ENCODE measurements around the gene CMTM6.
"Not testable (repeated sequence)": the region's sequence is repeated elsewhere in the genome, so short reads cannot be mapped to it uniquely, and the experiment has no call there.

Gene CMTM6

DNA sequence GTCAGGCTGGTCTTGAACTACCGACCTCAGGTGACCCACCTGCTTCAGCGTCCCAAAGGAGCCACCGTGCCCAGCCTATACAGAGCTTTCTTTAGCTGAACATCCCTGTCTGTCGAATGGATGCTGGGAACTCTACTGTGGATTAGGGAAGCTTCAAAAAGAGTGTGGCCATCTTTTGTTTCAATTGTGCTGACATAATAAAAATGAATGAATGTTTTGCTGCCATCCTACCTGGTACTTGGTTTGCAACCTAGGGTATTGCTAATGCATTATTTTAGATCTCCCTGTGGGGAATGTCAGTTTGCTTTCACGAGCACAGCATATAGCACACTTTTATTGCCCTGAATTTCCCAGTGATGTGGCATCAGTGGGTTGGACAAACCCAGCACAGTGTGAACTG lies 32.3 kb downstream of the CMTM6 start:
- intact Hi-C loops (cut with DNase I): no loop called here
- DNase-seq: no peak

DNA sequence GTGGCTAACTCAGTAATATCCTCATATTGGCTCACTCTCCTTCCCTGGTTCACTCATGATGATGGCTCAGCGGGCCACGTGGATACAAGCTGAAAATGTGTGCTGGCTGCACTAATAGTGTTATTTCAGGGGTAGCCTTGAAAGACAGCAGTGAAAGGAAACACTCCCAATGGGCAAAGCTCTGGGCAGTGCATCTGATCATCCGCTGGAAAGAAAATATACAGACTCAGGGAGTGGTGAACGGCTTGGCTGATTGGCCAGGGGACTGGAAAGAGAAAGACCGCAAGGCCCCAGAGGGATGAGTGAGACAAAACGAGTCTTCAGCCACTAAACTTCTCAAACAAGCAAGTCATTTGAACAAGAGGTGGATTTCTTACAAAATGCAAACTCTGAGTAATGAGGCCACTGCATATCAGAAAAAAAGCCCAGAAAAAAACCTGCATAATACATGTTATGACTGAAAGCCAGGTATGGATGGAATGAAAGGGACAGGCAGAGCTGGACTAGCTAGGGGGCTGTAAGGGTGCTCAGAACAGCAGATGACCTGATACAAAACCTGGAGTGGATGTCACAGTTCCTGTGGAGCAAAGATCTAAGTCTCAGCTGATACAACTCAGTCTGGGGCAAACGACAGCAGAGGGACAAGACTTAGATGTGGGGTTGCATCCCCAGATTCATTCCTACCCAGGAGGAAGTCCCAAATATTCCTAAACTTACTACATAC lies 33.3 kb downstream of the CMTM6 start:
- intact Hi-C loops (cut with DNase I): loop anchor here (5.0 kb wide), 2 partner anchors 92 to 172 kb away; no protein-coding TSS in a partner anchor
- DNase-seq: no peak

DNA sequence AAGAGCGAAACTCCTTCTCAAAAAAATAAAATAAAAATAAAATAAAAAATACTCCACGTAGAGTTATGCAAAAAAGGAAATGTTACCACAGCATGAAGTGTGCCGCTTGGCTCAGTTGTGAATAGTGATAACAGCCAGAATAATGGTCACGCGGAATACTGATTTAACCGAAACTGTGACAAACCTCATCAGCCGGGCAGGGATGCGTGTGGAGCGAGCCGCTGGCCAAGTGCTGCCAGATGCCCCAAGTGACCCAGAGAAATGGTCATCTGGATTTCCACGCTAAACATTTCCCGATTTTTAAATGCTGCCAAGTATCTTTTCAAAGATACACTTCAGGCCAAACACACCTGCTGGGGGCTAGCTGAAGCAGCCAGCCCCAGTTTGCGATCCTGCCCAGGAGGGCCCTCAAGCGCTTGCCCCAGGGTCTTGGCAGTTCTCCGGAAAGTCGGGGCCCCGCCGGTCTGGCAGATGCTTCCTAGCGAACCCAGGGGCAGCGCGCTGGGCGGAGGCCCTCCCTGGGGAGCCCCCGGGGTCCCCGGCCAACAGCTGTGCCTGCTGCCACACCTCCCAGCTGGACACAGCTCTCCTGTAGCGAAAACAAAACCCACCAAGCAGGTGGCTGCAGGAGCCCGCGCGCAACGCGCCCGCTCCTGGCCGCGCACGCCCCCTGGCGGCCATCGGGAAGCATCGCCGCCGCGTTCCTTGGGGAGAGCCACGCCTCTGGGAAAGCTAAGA lies 35.1 kb downstream of the CMTM6 start:
- DNase-seq: peak; percentile 37 to 95 (median 74)
- intact Hi-C loops (cut with DNase I): loop anchor here (5.0 kb wide), 2 partner anchors 90 to 170 kb away; no protein-coding TSS in a partner anchor

DNA sequence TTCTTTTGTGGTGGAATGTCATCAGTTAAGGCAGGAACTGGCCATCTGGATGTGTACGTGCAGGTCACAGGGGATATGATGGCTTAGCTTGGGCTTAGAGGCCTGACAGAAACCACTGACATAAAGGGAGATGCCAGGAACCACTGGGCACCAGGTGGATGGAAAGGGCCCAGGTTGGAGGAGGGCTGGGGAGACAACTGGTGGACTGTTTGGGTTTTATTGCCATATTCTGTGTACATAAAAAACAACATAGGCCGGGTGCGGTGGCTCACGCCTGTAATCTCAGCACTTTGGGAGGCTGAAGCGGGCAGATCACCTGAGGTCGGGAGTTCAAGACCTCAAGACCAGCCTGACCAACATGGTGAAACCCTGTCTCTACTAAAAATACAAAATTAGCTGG lies 35.8 kb downstream of the CMTM6 start:
- not testable (repeated sequence) for DNase-seq
- intact Hi-C loops (cut with DNase I): loop anchor here (5.0 kb wide), 2 partner anchors 90 to 170 kb away; no protein-coding TSS in a partner anchor

DNA sequence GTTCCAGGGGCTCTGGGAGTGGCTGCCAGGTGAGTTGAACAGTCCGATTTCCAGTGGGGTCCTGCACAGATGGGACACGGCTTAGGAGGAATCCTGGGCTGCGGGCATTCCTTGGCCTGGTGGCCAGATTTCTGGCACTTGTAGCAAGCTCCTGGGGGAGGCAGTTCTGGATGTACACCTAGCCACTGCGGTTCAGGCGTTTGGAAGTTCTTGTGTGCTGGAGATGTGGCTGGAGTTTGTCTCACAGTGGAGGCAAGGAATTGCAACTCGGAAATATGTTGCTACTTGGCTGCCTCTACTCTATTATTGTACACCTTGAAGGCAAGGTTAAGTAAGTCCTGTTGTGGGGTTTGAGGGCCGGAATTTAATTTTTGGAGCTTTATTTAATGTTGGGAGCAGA lies 37.9 kb downstream of the CMTM6 start:
- intact Hi-C loops (cut with DNase I): loop anchor here (5.0 kb wide), 2 partner anchors 87 to 167 kb away; no protein-coding TSS in a partner anchor
- not testable (repeated sequence) for DNase-seq

DNA sequence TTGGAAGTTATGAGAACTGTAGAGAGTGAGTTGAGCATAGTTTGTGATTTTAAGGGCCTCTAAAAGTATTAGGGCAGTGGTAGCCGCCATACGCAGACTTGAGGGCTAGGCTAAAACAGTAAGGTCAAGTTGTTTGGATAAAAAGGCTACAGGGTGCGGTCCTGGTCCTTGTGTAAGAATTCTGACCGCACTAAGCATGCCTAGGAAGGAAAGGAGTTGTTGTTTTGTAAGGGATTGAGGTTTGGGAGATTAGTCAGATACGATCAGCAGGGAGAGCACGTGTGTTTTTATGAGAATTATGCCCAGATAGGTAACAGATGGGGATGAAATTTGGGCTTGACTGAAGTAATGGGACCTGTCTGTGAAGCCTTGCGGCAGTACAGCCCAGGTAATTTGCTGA lies 39.2 kb downstream of the CMTM6 start:
- intact Hi-C loops (cut with DNase I): not testable (repeated sequence)

DNA sequence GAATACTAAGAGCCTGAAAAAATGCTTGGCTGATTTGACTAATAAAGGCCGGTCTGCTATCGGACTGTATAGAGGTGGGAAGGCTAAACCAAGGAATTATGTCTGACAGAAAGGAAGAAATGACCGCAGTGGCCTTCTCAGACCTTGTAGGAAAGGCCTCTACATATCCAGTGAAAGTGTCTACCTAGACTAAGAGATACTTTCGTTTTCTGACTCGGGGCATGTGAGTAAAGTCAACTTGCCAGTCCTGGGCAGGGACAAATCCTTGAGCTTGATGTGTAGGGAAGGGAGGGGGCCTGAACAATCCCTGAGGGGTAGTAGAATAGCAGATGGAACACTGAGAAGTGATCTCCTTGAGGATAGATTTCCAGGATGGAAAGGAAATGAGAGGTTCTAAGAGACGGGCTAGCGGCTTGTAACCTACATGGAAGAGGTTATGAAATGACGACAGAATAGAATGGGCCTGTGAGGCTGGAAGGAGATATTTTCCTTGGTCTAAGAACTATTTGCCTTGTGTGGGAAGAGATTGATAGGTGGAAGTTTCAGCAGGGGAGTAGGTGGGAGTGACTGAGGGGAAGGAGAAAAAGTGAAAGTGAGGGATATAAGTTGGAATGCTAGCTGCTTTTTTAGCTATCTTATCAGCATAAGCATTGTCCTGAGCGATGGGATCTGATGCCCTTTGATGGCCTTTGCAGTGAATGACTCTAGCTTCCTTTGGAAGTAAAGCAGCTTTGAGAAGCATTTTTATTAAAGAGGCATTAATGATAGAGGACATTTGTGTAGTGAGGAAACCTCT lies 40.3 kb downstream of the CMTM6 start:
- DNase-seq; intact Hi-C loops (cut with DNase I): not testable (repeated sequence)

More for the DNA sequence above, 39.2 kb downstream of the CMTM6 start:
- not testable (repeated sequence) for DNase-seq

DNA sequence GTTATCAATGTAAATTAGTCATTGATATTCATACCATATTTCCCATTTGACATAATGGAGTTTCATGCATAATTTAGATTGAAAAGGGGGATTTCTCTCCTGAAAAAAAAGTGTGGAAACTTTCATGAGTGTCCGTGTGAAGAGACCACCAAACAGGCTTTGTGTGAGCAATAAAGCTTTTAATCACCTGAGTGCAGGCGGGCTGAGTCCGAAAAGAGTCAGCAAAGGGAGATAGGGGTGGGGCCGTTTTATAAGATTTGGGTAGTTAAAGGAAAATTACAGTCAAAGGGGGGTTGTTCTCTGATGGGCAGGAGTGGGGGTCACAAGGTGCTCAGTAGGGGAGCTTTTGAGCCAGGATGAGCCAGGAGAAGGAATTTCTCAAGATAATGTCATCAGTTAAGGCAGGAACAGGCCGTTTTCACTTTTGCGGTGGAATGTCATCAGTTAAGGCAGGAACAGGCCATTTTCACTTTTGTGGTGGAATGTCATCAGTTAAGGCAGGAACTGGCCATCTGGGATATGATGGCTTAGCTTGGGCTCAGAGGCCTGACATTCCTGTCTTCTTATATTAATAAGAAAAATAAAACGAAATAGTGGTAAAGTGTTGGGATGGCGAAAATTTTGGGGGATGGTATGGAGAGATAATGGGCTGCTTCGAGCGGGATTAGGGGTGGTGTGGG lies 41.7 kb downstream of the CMTM6 start:
- DNase-seq; intact Hi-C loops (cut with DNase I): not testable (repeated sequence)

DNA sequence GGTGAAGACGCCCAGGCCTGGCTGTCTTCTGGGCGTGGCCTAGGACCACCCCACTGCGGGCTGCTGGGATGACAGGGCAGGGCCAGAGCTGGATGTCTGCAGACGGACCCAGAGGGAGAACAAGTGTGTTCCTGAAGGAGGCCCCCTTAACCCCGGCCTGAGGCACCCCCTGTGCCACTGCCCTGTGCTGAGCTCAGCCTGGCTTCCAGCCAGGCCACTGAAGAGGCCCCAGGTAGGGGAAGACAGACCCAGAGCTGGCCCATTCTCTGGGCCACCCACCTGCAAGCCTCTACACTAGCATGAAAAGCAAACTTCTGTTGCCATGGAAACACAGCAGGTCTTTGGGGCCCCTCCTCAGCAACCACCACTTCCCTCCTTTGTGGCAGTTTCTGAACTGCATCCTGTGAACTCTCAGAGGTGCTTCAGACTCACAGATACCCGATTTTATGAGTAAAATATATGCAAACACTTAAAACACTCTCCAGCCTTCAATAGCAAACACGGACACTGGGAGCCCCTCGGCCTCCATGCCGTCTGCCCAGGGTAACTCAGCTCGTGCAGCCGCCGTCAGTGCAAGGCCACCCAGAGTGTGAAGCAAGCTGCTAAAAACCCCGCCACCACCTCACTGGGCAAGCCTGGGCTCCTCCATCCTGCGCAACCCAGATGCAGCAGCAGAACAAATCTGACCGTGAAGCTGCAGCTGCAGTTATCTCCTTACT lies 42.5 kb downstream of the CMTM6 start:
- DNase-seq: no peak
- intact Hi-C loops (cut with DNase I): no loop called here

DNA sequence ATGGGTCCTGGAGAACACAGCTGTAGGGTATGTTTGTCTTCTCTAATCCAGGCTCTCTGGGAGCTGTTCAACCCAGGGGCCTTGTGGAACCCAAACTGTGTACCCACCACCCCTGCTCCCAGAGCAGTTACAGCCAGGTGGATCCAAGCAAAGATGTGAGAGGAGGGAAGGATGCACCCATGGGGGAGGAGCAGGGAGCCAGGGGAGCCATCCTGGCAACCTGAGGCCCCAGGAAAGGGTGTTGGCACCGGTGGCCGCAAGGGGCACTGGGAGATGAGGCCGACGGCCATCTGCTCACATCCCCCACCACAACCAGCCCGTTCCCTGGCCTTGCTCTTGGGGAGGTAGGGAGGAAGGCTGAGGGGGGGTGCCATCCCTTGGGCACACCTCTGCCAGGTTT lies 43.2 kb downstream of the CMTM6 start:
- intact Hi-C loops (cut with DNase I): no loop called here
- DNase-seq: no peak

DNA sequence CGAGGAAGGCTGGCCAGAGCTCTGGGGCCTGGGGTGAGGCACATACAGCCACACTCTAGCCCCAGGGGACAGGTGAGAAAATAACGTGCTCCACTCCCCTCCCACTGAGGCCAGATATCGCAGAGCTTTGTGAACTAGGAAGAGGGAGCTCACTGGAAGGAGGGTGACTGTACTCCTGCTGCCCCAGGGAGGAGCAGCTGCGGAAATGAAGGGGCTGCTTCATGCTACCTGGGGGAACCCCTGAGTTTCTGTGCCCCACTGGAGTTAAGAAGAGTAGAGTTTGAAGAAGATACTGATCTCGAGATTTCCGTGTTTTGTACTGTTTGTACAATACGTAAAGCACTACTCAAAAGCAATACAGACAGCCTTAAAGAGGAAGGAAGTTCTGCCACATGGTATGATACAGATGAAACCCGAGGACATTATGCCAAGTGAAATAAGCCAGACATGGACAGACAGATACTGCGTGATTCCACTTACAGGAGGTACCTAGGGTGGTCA lies 44.6 kb downstream of the CMTM6 start:
- intact Hi-C loops (cut with DNase I): no loop called here
- no peak for DNase-seq

DNA sequence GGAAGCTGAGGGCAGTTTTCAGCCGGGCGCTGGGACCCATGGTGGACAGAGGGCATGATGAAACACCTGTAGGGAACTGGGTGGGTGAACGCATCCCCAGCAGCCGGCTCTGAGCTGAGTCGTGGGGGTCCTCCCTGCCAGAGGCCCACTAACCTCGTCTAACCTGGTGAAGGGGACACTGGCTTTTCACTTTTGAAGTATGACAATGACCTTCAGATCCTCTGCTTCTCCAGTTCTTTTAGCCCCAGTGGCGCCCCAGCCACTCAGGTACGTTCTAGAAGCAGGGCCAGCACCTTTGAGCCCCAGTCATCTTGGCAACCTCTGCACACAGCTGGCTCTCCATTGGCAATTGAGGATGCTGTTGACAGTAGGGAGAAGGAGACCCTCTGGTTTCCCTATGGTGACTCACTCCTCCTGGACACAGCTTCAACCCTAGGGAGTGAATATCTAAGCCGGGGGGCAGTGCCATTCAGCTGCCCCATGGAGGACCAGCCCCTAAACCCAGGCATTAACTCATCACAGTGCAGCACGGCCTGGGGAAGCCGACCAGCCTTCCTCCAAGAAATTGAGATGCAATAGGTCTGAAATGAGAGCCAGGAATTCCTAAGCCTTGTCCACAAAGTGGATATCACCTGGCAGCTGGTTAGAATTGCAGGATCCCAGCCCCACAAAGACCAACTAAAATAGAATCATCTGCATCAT lies 46.1 kb downstream of the CMTM6 start:
- intact Hi-C loops (cut with DNase I): no loop called here
- DNase-seq: no peak

DNA sequence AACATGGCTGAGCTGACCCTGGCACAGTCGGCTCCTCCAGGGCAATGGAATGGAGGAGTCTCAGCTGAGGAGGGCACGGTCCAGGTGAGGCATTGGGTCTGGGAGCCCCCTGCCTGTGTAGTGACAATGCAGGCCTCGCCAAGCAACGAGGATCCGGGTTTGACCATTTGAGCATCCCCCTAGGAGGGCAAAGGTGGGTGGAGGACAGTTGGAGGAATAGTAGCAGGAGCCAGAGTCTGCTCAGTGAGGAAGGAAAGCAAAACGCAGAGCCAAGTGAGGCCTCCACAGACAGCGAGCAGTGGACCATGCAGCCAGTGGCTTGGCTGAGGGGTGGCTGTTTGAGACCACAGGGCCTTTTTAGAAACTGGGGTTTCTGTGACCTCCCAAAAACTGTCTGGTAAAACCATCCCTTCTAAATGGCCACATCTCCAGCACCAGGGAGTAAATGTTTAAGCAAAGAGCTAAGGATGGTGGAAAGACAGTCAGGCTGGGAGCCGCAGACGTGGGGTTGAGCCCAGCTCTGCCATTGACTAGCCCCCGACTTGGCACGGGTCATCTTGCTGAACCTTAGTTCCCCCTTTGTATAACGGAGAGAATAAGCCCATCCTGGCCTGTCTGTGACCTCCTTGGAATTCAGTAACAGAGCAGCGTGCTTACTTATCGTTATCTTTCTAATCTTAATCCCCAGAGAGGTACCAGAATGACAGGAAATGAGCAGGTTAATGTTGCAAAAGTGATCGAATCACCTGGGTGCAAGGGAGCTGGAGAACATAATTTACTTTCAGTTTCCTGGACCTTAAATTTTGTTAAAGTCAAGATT lies 46.8 kb downstream of the CMTM6 start:
- intact Hi-C loops (cut with DNase I): no loop called here
- DNase-seq: no peak

DNA sequence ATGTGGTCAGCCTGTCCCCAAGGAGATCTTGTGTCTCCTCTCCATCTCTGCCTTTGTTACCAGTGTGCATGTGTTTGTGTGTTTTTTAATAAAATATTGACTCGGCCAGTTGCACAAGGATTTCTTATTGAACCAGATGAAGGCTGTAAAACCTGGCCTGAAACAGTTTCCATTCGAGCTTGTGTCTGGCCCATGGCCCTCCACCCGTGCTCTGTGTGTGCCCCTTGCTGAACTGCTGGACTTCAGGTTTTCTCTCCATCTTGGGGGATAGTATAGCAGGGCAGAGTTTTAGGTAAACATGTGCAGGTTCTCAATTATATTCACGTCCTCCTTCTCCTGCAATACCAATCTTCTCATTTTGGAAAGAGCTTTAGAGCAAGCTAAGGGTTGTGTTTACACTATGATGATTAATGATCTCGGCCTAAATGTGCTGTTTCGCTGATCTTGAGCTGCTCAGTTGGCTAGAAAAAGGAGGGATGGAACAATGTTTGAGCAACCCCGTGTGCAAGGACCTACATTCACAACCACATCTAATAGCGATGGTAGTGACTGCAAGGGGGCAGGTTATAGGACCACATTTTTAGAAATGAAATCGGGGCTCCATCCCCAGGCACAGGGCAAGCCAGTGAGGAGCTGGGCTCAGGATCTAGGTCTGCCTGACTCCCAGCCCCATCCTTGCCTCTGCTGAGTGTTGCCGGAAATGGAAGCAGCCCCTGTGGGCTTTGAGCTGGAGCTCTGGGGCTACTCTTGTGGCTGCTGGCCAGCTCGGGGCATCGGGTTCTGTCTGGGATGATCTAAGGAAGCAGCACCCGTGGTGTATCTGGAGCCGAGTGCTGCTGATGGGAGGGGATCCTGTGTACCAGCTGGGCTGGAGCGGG lies 47.7 kb downstream of the CMTM6 start:
- intact Hi-C loops (cut with DNase I): no loop called here
- DNase-seq: no peak

DNA sequence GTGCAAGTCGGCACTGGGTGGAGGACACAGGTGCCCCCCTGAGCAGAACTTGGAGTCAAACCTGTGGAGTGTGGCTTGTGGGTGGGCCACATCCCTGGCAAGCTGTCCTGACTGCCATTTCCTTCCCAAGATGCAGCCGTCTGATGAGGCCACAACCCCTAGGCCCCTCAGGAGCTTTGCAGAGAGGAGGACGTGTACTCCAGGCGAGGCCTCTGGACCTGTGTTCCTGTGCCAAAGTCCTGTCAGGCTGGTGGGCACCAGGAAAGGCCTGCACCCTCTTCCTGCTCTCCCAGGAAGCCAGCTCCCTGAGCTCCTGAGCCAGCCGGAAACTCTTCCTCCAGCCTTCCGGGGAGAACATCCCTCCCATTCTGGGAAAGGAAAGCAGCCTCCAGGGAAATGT lies 48.5 kb downstream of the CMTM6 start:
- DNase-seq: no peak
- intact Hi-C loops (cut with DNase I): no loop called here

DNA sequence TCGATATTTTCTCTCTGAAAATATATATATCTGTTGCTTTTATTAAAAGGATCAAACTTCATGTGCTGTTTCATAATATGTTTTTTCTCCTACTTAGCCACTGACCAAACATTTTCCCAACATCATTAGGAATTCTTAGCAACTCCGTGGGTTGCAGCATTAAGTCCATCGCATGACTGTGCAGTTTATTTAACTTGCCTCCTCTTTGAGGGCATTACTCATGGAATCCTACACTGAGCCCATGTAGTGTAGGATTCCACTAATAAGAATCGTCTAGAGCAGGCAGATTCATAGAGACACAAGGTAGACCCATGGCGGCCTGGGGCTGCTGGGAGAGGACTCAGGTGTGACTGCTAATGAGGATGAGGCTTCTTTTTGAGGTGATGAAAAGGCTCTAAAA lies 49.3 kb downstream of the CMTM6 start:
- no peak for DNase-seq
- intact Hi-C loops (cut with DNase I): no loop called here

DNA sequence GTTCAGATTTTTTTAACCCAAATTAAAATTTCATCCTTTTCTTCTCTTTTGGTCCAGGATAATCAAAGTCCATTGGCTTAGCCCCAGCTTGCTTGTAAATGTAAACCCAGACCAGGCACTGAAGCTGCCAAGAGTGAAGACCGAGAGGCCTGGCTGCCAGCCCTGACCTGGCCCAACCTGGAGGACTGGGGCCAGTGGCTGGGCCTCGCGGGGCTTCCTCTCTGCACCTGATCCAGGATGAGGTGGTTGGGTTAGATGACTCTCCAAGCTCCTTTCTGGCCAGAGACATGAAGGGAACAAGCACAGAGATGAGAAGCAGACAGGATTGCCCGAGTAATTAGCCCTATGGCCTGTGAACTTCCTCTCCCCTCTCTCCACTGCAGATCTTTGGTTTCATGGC lies 50.6 kb downstream of the CMTM6 start:
- intact Hi-C loops (cut with DNase I): no loop called here
- DNase-seq: peak in 1 of 10 donors; percentile 28

Data from posterior cingulate gyrus (tissue), 11 donors.